Uterus (tissue), 4 donors: ENCODE results near the gene ARHGEF11. TPM values are rescaled to one million over a fixed set of nuclear protein-coding genes. Genes with fewer than 3 reads are reported as not detected.
"Not testable (repeated sequence)": the region's sequence is repeated elsewhere in the genome, so short reads cannot be mapped to it uniquely, and the experiment has no call there.

Experiments
- DNase-seq, 2 donors: peaks; one replicate each; pipeline ENCODE4 v3.0.0-alpha.2; 2019 to 2020
- H3K27ac ChIP-seq, 2 donors: fragments of 200-600 bp; sonication (generic); 1 replicate in 1 of 2; 2 replicates in 1 of 2; pipeline ENCODE4 v1.5.1; 2016 to 2018
- H3K27me3 ChIP-seq, 2 donors: fragments of 200-600 bp; sonication (generic); one replicate each; pipeline ENCODE4 v1.5.1; 2018 to 2019; ENCODE audit warnings: control low read depth in 1 of 2
- H3K36me3 ChIP-seq, 2 donors: fragments of 200-600 bp; sonication (generic); one replicate each; pipeline ENCODE4 v1.5.1; 2019; ENCODE audit warnings: control low read depth in 1 of 2
- H3K4me1 ChIP-seq, 2 donors: fragments of 200-600 bp; sonication (generic); one replicate each; pipeline ENCODE4 v1.5.1; 2018 to 2019; ENCODE audit warnings: control low read depth in 1 of 2
- H3K4me3 ChIP-seq, 2 donors: fragments of 200-600 bp; sonication (generic); 1 replicate in 1 of 2; 2 replicates in 1 of 2; pipeline ENCODE4 v1.5.1; 2018 to 2019; ENCODE audit warnings: mild to moderate bottlenecking in 1 of 2
- H3K9me3 ChIP-seq, 2 donors: fragments of 200-600 bp; sonication (generic); one replicate each; pipeline ENCODE4 v1.5.1; 2019; ENCODE audit warnings: control low read depth in 1 of 2
- CTCF ChIP-seq, 4 experiments: fragments of 200-600 bp in 2 of 4; fragments of 450-650 bp in 2 of 4; sonication (generic) in 2 of 4; IDR thresholded peaks; one replicate each; pipeline ENCODE4 v1.5.1; 2016 to 2019; ENCODE audit warnings: antibody characterized with exemption in 4 of 4, mild to moderate bottlenecking in 2 of 4, moderate library complexity in 1 of 4
- POLR2A ChIP-seq, 2 donors: fragments of 450-650 bp; IDR thresholded peaks; one replicate each; pipeline ENCODE4 v1.6.1; 2016; ENCODE audit warnings: antibody characterized with exemption in 2 of 2, mild to moderate bottlenecking in 1 of 2, moderate library complexity in 1 of 2
- intact Hi-C: fragments of 100-400 bp; cut with DNase I; formaldehyde crosslinking; loops from one replicate; pipeline ENCODE4 v1.15.1; 2023; ENCODE audit warnings: low total_unique reads
- total RNA-seq, 4 donors: library from RNA; depleted of rRNA in 3 of 4; stranded (reverse); fragments of >200 nt in 3 of 4; gene quantifications; one replicate each; pipeline versions ENCODE4 v1.1.0 to v1.2.4, GENCODE V29; 2014 to 2023
- donor health status: DM: yes; HTN: yes; CAD: no.

The ARHGEF11 gene
- total RNA-seq, 4 donors from 2014 or later = 28.2 to 65.3 (median 40.5) TPM

GRCh38 chr1:157080714-157081113 is 35.2 kb upstream of the ARHGEF11 start:
- no peak overlapping the region for H3K4me3 ChIP-seq
- no peaks in the 10 kb centered on the region for H3K36me3 ChIP-seq
- TF ChIP-seq CTCF (IDR thresholded peaks at IDR 0.05) = no peak
- no peaks in the 10 kb centered on the region for H3K9me3 ChIP-seq
- DNase-seq = no peak
- no peak overlapping the region for H3K27ac ChIP-seq
- intact Hi-C loops = no loop called here
- no peaks in the 10 kb centered on the region for H3K4me1 ChIP-seq
- H3K27me3 ChIP-seq = no peaks in the 10 kb centered on the region

- intact Hi-C loops = no loop called here
- Histone ChIP-seq H3K4me3 (no peak overlapping the region), H3K27ac (no peak overlapping the region), H3K27me3 (no peaks in the 10 kb centered on the region), H3K4me1 (no peaks in the 10 kb centered on the region), H3K9me3 (no peaks in the 10 kb centered on the region), H3K36me3 (no peaks in the 10 kb centered on the region)
- TF ChIP-seq CTCF (IDR thresholded peaks at IDR 0.05) (no peak), POLR2A (IDR thresholded peaks at IDR 0.05) (no peak)
- no peak for DNase-seq
Measured at GRCh38 chr1:157077394-157077793, 31.9 kb upstream of the ARHGEF11 start.

GRCh38 chr1:157073944-157074685 is 28.6 kb upstream of the ARHGEF11 start:
- intact Hi-C loops = no loop called here
- Histone ChIP-seq H3K27me3 (no peaks in the 10 kb centered on the region), H3K4me3 (no peak overlapping the region), H3K27ac (no peak overlapping the region), H3K9me3 (no peaks in the 10 kb centered on the region), H3K36me3 (no peaks in the 10 kb centered on the region), H3K4me1 (no peaks in the 10 kb centered on the region)
- TF ChIP-seq CTCF (IDR thresholded peaks at IDR 0.05) (peak; percentile 25 to 59 (median 50)), POLR2A (IDR thresholded peaks at IDR 0.05) (no peak)
- peak; percentile 62 to 70 for DNase-seq

- intact Hi-C loops = no loop called here
- no peaks in the 10 kb centered on the region for H3K4me1 ChIP-seq
- no peak for DNase-seq
- no peaks in the 10 kb centered on the region for H3K9me3 ChIP-seq
- H3K27me3 ChIP-seq = no peaks in the 10 kb centered on the region
- H3K4me3 ChIP-seq = no peak overlapping the region
- H3K27ac ChIP-seq = no peak overlapping the region
- TF ChIP-seq POLR2A (IDR thresholded peaks at IDR 0.05) (no peak), CTCF (IDR thresholded peaks at IDR 0.05) (no peak)
- H3K36me3 ChIP-seq = no peaks in the 10 kb centered on the region
Measured at GRCh38 chr1:157069601-157070000, 24.1 kb upstream of the ARHGEF11 start.

GRCh38 chr1:157059241-157059640 is 13.7 kb upstream of the ARHGEF11 start:
- H3K4me3 ChIP-seq, H3K9me3 ChIP-seq, intact Hi-C loops, DNase-seq, H3K4me1 ChIP-seq, H3K27me3 ChIP-seq, H3K27ac ChIP-seq, H3K36me3 ChIP-seq: not testable (repeated sequence)

- H3K36me3 ChIP-seq = no peaks in the 10 kb centered on the region
- H3K4me3 ChIP-seq = no peak overlapping the region
- no peak overlapping the region for H3K27ac ChIP-seq
- TF ChIP-seq CTCF (IDR thresholded peaks at IDR 0.05) (no peak), POLR2A (IDR thresholded peaks at IDR 0.05) (no peak)
- no peaks in the 10 kb centered on the region for H3K9me3 ChIP-seq
- H3K27me3 ChIP-seq = no peaks in the 10 kb centered on the region
- intact Hi-C loops = no loop called here
- no peaks in the 10 kb centered on the region for H3K4me1 ChIP-seq
- no peak for DNase-seq
Measured at GRCh38 chr1:157056269-157056668, 10.7 kb upstream of the ARHGEF11 start.

GRCh38 chr1:157055729-157056128 is 10.2 kb upstream of the ARHGEF11 start:
- DNase-seq, H3K27ac ChIP-seq, intact Hi-C loops, H3K4me1 ChIP-seq, H3K27me3 ChIP-seq, H3K4me3 ChIP-seq, H3K36me3 ChIP-seq, H3K9me3 ChIP-seq: not testable (repeated sequence)
